ENCODE results near the gene TMCO1.

DNA sequence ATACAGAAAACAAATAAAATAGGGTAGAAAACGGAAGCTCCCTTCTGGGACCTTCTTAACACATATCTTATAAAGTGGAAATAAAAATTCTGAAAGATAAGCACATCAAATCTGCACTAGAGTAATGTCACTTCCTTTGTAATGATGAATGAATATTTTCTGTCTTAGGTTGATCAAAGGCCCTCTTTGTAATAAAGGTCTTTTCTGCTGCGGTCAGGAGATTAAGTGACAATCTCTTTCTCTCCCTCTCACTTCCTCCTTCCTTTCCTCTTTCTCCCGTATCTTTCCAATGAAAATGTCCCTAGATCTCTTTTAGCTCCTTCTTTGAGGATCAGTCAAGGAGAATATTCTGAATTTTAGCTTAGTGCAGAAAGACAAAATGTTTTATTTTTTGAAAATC, 33.8 kb downstream of the TMCO1 start:
- TF ChIP-seq, protein P1, sequence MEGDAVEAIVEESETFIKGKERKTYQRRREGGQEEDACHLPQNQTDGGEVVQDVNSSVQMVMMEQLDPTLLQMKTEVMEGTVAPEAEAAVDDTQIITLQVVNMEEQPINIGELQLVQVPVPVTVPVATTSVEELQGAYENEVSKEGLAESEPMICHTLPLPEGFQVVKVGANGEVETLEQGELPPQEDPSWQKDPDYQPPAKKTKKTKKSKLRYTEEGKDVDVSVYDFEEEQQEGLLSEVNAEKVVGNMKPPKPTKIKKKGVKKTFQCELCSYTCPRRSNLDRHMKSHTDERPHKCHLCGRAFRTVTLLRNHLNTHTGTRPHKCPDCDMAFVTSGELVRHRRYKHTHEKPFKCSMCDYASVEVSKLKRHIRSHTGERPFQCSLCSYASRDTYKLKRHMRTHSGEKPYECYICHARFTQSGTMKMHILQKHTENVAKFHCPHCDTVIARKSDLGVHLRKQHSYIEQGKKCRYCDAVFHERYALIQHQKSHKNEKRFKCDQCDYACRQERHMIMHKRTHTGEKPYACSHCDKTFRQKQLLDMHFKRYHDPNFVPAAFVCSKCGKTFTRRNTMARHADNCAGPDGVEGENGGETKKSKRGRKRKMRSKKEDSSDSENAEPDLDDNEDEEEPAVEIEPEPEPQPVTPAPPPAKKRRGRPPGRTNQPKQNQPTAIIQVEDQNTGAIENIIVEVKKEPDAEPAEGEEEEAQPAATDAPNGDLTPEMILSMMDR (IDR thresholded peaks at IDR 0.05), result no peak
- no peak for TF ChIP-seq POLR2A (IDR thresholded peaks at IDR 0.05)
- no peak for TF ChIP-seq EP300 (IDR thresholded peaks at IDR 0.05)
